ENCODE results near the gene PAF1.

PAF1 gene

GRCh38 chr19:39416152-39417120 lies 25.5 kb upstream of the PAF1 start:
- DNase-seq: no peak

- DNase-seq: no peak
These were observed 24.5 kb upstream of the PAF1 start for GRCh38 chr19:39415111-39416046.

GRCh38 chr19:39413911-39414608 lies 23.2 kb upstream of the PAF1 start:
- no peak for DNase-seq

- DNase-seq: peak; percentile 27
These were observed 22.5 kb upstream of the PAF1 start for GRCh38 chr19:39413272-39413910.

GRCh38 chr19:39412867-39413271 lies 22.0 kb upstream of the PAF1 start:
- no peak for DNase-seq

GRCh38 chr19:39412100-39412866 lies 21.4 kb upstream of the PAF1 start, which contains the start of gene PLEKHG2:
Gene PLEKHG2 (plus strand): TSS chr19:39412669. CDS start chr19:39414087, 1,418 bp downstream.
- DNase-seq: peak; percentile 99

- peak; percentile 95 for DNase-seq
These were observed 20.9 kb upstream of the PAF1 start for GRCh38 chr19:39411832-39412099.

GRCh38 chr19:39411081-39411831 lies 20.4 kb upstream of the PAF1 start:
- DNase-seq: no peak

GRCh38 chr19:39410831-39411080 lies 19.9 kb upstream of the PAF1 start:
- no peak for DNase-seq

- no peak for DNase-seq
These were observed 19.3 kb upstream of the PAF1 start for GRCh38 chr19:39410017-39410830.

- DNase-seq: no peak
These were observed 18.5 kb upstream of the PAF1 start for GRCh38 chr19:39409208-39410016.

GRCh38 chr19:39408392-39409207 lies 17.7 kb upstream of the PAF1 start:
- DNase-seq: no peak

GRCh38 chr19:39407660-39408391 lies 16.9 kb upstream of the PAF1 start:
- DNase-seq: no peak

GRCh38 chr19:39407410-39407659 lies 16.4 kb upstream of the PAF1 start:
- no peak for DNase-seq

- peak; percentile 37 for DNase-seq
These were observed 15.9 kb upstream of the PAF1 start, which contains the start of gene ZFP36 for GRCh38 chr19:39406656-39407409. Gene ZFP36 (plus strand): TSS chr19:39406847. CDS start chr19:39406905, 58 bp downstream.

- DNase-seq: no peak
These were observed 15.2 kb upstream of the PAF1 start for GRCh38 chr19:39405958-39406655.
